Raji (cell line): Measurements from ENCODE around the gene CTR9.
A peak's percentile ranks its signal among the peaks of the same experiment; 100 is the strongest.

Experiments
- POLR2A ChIP-seq: IDR thresholded peaks from 2 replicates; pipeline ENCODE4 v1.6.1; 2011; ENCODE audit warnings: low read depth, low read length, control low read depth; ENCODE audit not compliant: insufficient read depth

The CTR9 gene

GRCh38 chr11:10750838-10751580 is at the start of gene CTR9:
TSS of gene CTR9 (plus strand) at chr11:10751246. CDS start at chr11:10751413, 167 bp downstream.
- TF ChIP-seq POLR2A, result peak; percentile 90

- TF ChIP-seq POLR2A, result no peak
These were observed 49.1 kb upstream of the CTR9 start for GRCh38 chr11:10701982-10702381.

GRCh38 chr11:10708131-10708530 is 42.9 kb upstream of the CTR9 start:
- TF ChIP-seq POLR2A, result no peak

- no peak for TF ChIP-seq POLR2A
These were observed 41.6 kb upstream of the CTR9 start for GRCh38 chr11:10709299-10710086.

- TF ChIP-seq POLR2A, result no peak
These were observed 35.5 kb upstream of the CTR9 start for GRCh38 chr11:10715571-10715970.

GRCh38 chr11:10716122-10716521 is 34.9 kb upstream of the CTR9 start:
- no peak for TF ChIP-seq POLR2A

GRCh38 chr11:10716543-10717259 is 34.3 kb upstream of the CTR9 start:
- TF ChIP-seq POLR2A, result no peak

- TF ChIP-seq POLR2A, result no peak
These were observed 31.4 kb upstream of the CTR9 start for GRCh38 chr11:10719616-10720015.

- TF ChIP-seq POLR2A, result no peak
These were observed 30.1 kb upstream of the CTR9 start for GRCh38 chr11:10720881-10721376.

- no peak for TF ChIP-seq POLR2A
These were observed 28.7 kb upstream of the CTR9 start for GRCh38 chr11:10722307-10722706.

GRCh38 chr11:10725114-10725906 is 25.7 kb upstream of the CTR9 start:
- TF ChIP-seq POLR2A, result no peak

GRCh38 chr11:10725907-10726253 is 25.2 kb upstream of the CTR9 start:
- no peak for TF ChIP-seq POLR2A

- TF ChIP-seq POLR2A, result no peak
These were observed 23.7 kb upstream of the CTR9 start for GRCh38 chr11:10727146-10727851.

- no peak for TF ChIP-seq POLR2A
These were observed 22.9 kb upstream of the CTR9 start for GRCh38 chr11:10728154-10728553.
